ENCODE results near the gene WNT10A. TPM values are rescaled to one million over a fixed set of nuclear protein-coding genes. Genes with fewer than 3 reads are reported as not detected.

WNT10A gene
- total and polyA plus RNA-seq, 2 donors, result 1.1 to 1.5 TPM

GRCh38 chr2:218855305-218856166, 25.1 kb upstream of the WNT10A start:
- DNase-seq (ENCODE audit: low read depth in 6 of 9, low spot score in 9 of 9), result no peak
- WGBS, result 40% methylated on average over 14 of the region's 14 CpGs
- no peak overlapping the region for H3K27ac ChIP-seq (ENCODE audit: low read depth in 1 of 2, low read length in 1 of 2)
- H3K4me1 ChIP-seq (ENCODE audit: control insufficient read depth in 2 of 2, insufficient read depth in 2 of 2, low read length in 2 of 2), result peaks cover 2 to 10% of the 10 kb centered on the region in 2 donors
- peaks cover 59 to 92% of the 10 kb centered on the region in 2 donors for H3K27me3 ChIP-seq (ENCODE audit: control insufficient read depth in 2 of 2, insufficient read depth in 1 of 2, low read length in 1 of 2)
- H3K36me3 ChIP-seq (ENCODE audit: control insufficient read depth in 2 of 2, insufficient read depth in 2 of 2, low read length in 1 of 2), result no peaks in the 10 kb centered on the region
- peaks cover 1 to 7% of the 10 kb centered on the region in 2 donors for H3K9me3 ChIP-seq (ENCODE audit: control insufficient read depth in 2 of 2, insufficient read depth in 1 of 2, low read length in 1 of 2)
- no peak overlapping the region for H3K4me3 ChIP-seq (ENCODE audit: low read length in 2 of 2)

GRCh38 chr2:218856167-218856895, 24.3 kb upstream of the WNT10A start:
- H3K4me1 ChIP-seq (ENCODE audit: control insufficient read depth in 2 of 2, insufficient read depth in 2 of 2, low read length in 2 of 2), result peaks cover 2 to 14% of the 10 kb centered on the region in 2 donors
- H3K9me3 ChIP-seq (ENCODE audit: control insufficient read depth in 2 of 2, insufficient read depth in 1 of 2, low read length in 1 of 2), result peaks cover 1 to 9% of the 10 kb centered on the region in 2 donors
- 15% methylated on average over 12 of the region's 12 CpGs for WGBS
- H3K36me3 ChIP-seq (ENCODE audit: control insufficient read depth in 2 of 2, insufficient read depth in 2 of 2, low read length in 1 of 2), result no peaks in the 10 kb centered on the region
- DNase-seq (ENCODE audit: low read depth in 6 of 9, low spot score in 9 of 9), result no peak
- no peak overlapping the region for H3K4me3 ChIP-seq (ENCODE audit: low read length in 2 of 2)
- H3K27ac ChIP-seq (ENCODE audit: low read depth in 1 of 2, low read length in 1 of 2), result peak overlapping the region in 1 of 2 donors; percentile 5
- H3K27me3 ChIP-seq (ENCODE audit: control insufficient read depth in 2 of 2, insufficient read depth in 1 of 2, low read length in 1 of 2), result peaks cover 66 to 95% of the 10 kb centered on the region in 2 donors

- Histone ChIP-seq H3K27me3 (ENCODE audit: control insufficient read depth in 2 of 2, insufficient read depth in 1 of 2, low read length in 1 of 2) (peaks cover 67 to 98% of the 10 kb centered on the region in 2 donors), H3K27ac (ENCODE audit: low read depth in 1 of 2, low read length in 1 of 2) (no peak overlapping the region), H3K9me3 (ENCODE audit: control insufficient read depth in 2 of 2, insufficient read depth in 1 of 2, low read length in 1 of 2) (peaks cover 1 to 9% of the 10 kb centered on the region in 2 donors), H3K4me3 (ENCODE audit: low read length in 2 of 2) (no peak overlapping the region), H3K36me3 (ENCODE audit: control insufficient read depth in 2 of 2, insufficient read depth in 2 of 2, low read length in 1 of 2) (no peaks in the 10 kb centered on the region), H3K4me1 (ENCODE audit: control insufficient read depth in 2 of 2, insufficient read depth in 2 of 2, low read length in 2 of 2) (peaks cover 2 to 14% of the 10 kb centered on the region in 2 donors)
- DNase-seq (ENCODE audit: low read depth in 6 of 9, low spot score in 9 of 9), result no peak
- 55% methylated on average over 1 of the region's 1 CpG for WGBS
Observed at GRCh38 chr2:218856896-218857243, 23.8 kb upstream of the WNT10A start.

- H3K9me3 ChIP-seq (ENCODE audit: control insufficient read depth in 2 of 2, insufficient read depth in 1 of 2, low read length in 1 of 2), result peaks cover 1 to 9% of the 10 kb centered on the region in 2 donors
- 21% methylated on average over 10 of the region's 10 CpGs for WGBS
- H3K27ac ChIP-seq (ENCODE audit: low read depth in 1 of 2, low read length in 1 of 2), result no peak overlapping the region
- H3K4me3 ChIP-seq (ENCODE audit: low read length in 2 of 2), result no peak overlapping the region
- H3K36me3 ChIP-seq (ENCODE audit: control insufficient read depth in 2 of 2, insufficient read depth in 2 of 2, low read length in 1 of 2), result no peaks in the 10 kb centered on the region
- peaks cover 68 to 99% of the 10 kb centered on the region in 2 donors for H3K27me3 ChIP-seq (ENCODE audit: control insufficient read depth in 2 of 2, insufficient read depth in 1 of 2, low read length in 1 of 2)
- DNase-seq (ENCODE audit: low read depth in 6 of 9, low spot score in 9 of 9), result no peak
- H3K4me1 ChIP-seq (ENCODE audit: control insufficient read depth in 2 of 2, insufficient read depth in 2 of 2, low read length in 2 of 2), result peaks cover 2 to 14% of the 10 kb centered on the region in 2 donors
Observed at GRCh38 chr2:218857371-218858137, 23.1 kb upstream of the WNT10A start.

GRCh38 chr2:218858138-218858445, 22.6 kb upstream of the WNT10A start:
- H3K27me3 ChIP-seq (ENCODE audit: control insufficient read depth in 2 of 2, insufficient read depth in 1 of 2, low read length in 1 of 2), result peaks cover 65 to 98% of the 10 kb centered on the region in 2 donors
- H3K27ac ChIP-seq (ENCODE audit: low read depth in 1 of 2, low read length in 1 of 2), result no peak overlapping the region
- H3K4me3 ChIP-seq (ENCODE audit: low read length in 2 of 2), result no peak overlapping the region
- H3K36me3 ChIP-seq (ENCODE audit: control insufficient read depth in 2 of 2, insufficient read depth in 2 of 2, low read length in 1 of 2), result no peaks in the 10 kb centered on the region
- WGBS, result 7% methylated on average over 1 of the region's 1 CpG
- no peak for DNase-seq (ENCODE audit: low read depth in 6 of 9, low spot score in 9 of 9)
- peaks cover 0 to 9% of the 10 kb centered on the region in 2 donors for H3K9me3 ChIP-seq (ENCODE audit: control insufficient read depth in 2 of 2, insufficient read depth in 1 of 2, low read length in 1 of 2)
- H3K4me1 ChIP-seq (ENCODE audit: control insufficient read depth in 2 of 2, insufficient read depth in 2 of 2, low read length in 2 of 2), result peaks cover 2 to 14% of the 10 kb centered on the region in 2 donors

- Histone ChIP-seq H3K4me3 (ENCODE audit: low read length in 2 of 2) (peak overlapping the region in 1 of 2 donors; percentile 10), H3K36me3 (ENCODE audit: control insufficient read depth in 2 of 2, insufficient read depth in 2 of 2, low read length in 1 of 2) (no peaks in the 10 kb centered on the region), H3K27ac (ENCODE audit: low read depth in 1 of 2, low read length in 1 of 2) (no peak overlapping the region), H3K9me3 (ENCODE audit: control insufficient read depth in 2 of 2, insufficient read depth in 1 of 2, low read length in 1 of 2) (peaks cover 0 to 9% of the 10 kb centered on the region in 2 donors), H3K27me3 (ENCODE audit: control insufficient read depth in 2 of 2, insufficient read depth in 1 of 2, low read length in 1 of 2) (peaks cover 57 to 97% of the 10 kb centered on the region in 2 donors), H3K4me1 (ENCODE audit: control insufficient read depth in 2 of 2, insufficient read depth in 2 of 2, low read length in 2 of 2) (peaks cover 2 to 14% of the 10 kb centered on the region in 2 donors)
- no peak for DNase-seq (ENCODE audit: low read depth in 6 of 9, low spot score in 9 of 9)
- 5% methylated on average over 51 of the region's 51 CpGs for WGBS
Observed at GRCh38 chr2:218858671-218859555, 21.7 kb upstream of the WNT10A start.

GRCh38 chr2:218859556-218859987, 21.1 kb upstream of the WNT10A start, which contains the start of gene WNT6:
WNT6 (plus strand) TSS chr2:218859805; CDS start chr2:218860038, 233 bp downstream.
- Histone ChIP-seq H3K4me3 (ENCODE audit: low read length in 2 of 2) (peak within 1 kb of the TSS in 1 of 2 donors; percentile 21), H3K36me3 (ENCODE audit: control insufficient read depth in 2 of 2, insufficient read depth in 2 of 2, low read length in 1 of 2) (no peaks in the 10 kb centered on the region), H3K4me1 (ENCODE audit: control insufficient read depth in 2 of 2, insufficient read depth in 2 of 2, low read length in 2 of 2) (peaks cover 2 to 14% of the 10 kb centered on the region in 2 donors), H3K27ac (ENCODE audit: low read depth in 1 of 2, low read length in 1 of 2) (no peak within 1 kb of the TSS), H3K9me3 (ENCODE audit: control insufficient read depth in 2 of 2, insufficient read depth in 1 of 2, low read length in 1 of 2) (peaks cover 0 to 9% of the 10 kb centered on the region in 2 donors), H3K27me3 (ENCODE audit: control insufficient read depth in 2 of 2, insufficient read depth in 1 of 2, low read length in 1 of 2) (peaks cover 55 to 96% of the 10 kb centered on the region in 2 donors)
- DNase-seq (ENCODE audit: low read depth in 6 of 9, low spot score in 9 of 9), result no peak
- 2% methylated on average over 64 of the region's 64 CpGs for WGBS

All from thymus (tissue), 11 donors.